Osteocyte (in vitro differentiated cells): ENCODE measurements around the gene PXMP4. TPM values are rescaled to one million over a fixed set of nuclear protein-coding genes. Genes with fewer than 3 reads are reported as not detected.

Source experiments
- DNase-seq: peaks from one replicate; pipeline ENCODE4 v3.0.0; 2021; ENCODE audit warnings: mixed read lengths; ENCODE audit not compliant: unreplicated experiment; ENCODE audit errors: extremely low spot score
- H3K27ac Mint-ChIP-seq: one replicate; pipeline ENCODE4 v1.8.0; 2021; ENCODE audit warnings: mild to moderate bottlenecking, mixed read lengths; ENCODE audit not compliant: unreplicated experiment
- H3K27me3 Mint-ChIP-seq: one replicate; pipeline ENCODE4 v1.8.0; 2021; ENCODE audit warnings: mixed read lengths; ENCODE audit not compliant: unreplicated experiment
- H3K36me3 Mint-ChIP-seq: one replicate; pipeline ENCODE4 v1.8.0; 2021; ENCODE audit warnings: mixed read lengths; ENCODE audit not compliant: unreplicated experiment
- H3K4me1 Mint-ChIP-seq: one replicate; pipeline ENCODE4 v1.8.0; 2021; ENCODE audit warnings: mixed read lengths; ENCODE audit not compliant: unreplicated experiment
- H3K4me3 Mint-ChIP-seq: one replicate; pipeline ENCODE4 v1.8.0; 2021; ENCODE audit warnings: mild to moderate bottlenecking, moderate library complexity, mixed read lengths; ENCODE audit not compliant: unreplicated experiment
- H3K9me3 Mint-ChIP-seq: one replicate; pipeline ENCODE4 v1.8.0; 2021; ENCODE audit warnings: mixed read lengths; ENCODE audit not compliant: unreplicated experiment
- total RNA-seq: library from RNA; stranded (reverse); gene quantifications from 2 replicates; pipeline ENCODE4 v1.2.1, GENCODE V29; 2021
- TF ChIP-seq, protein P1 (sequence below): fragments of 200-600 bp; sonication (generic); IDR thresholded peaks from 2 replicates; pipeline ENCODE4 v1.5.0; 2021; ENCODE audit warnings: antibody characterized with exemption, mild to moderate bottlenecking, moderate library complexity

The PXMP4 gene
- total RNA-seq, 1 donor from 2014 or later: 3.4 TPM

DNA sequence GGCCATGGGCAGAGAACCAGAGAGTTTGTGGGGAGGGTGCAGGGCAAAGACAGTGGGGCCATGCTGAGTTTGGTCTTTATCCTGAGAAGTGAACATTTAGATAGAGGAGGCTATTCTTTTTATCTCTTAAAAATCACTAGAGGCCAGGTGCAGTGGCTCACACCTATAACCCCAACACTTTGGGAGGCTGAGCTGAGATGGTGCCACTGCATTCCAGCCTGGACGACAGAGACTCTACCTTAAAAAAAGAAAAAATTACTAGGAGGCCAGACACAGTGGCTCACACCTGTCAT, 8.7 kb downstream of the PXMP4 start:
- Mint-ChIP-seq H3K36me3 (no peaks in the 10 kb centered on the region), H3K4me3 (no peak overlapping the region), H3K4me1 (no peaks in the 10 kb centered on the region), H3K27ac (no peak overlapping the region), H3K27me3 (no peaks in the 10 kb centered on the region), H3K9me3 (no peaks in the 10 kb centered on the region)
- no peak for DNase-seq
- TF ChIP-seq, protein P1, sequence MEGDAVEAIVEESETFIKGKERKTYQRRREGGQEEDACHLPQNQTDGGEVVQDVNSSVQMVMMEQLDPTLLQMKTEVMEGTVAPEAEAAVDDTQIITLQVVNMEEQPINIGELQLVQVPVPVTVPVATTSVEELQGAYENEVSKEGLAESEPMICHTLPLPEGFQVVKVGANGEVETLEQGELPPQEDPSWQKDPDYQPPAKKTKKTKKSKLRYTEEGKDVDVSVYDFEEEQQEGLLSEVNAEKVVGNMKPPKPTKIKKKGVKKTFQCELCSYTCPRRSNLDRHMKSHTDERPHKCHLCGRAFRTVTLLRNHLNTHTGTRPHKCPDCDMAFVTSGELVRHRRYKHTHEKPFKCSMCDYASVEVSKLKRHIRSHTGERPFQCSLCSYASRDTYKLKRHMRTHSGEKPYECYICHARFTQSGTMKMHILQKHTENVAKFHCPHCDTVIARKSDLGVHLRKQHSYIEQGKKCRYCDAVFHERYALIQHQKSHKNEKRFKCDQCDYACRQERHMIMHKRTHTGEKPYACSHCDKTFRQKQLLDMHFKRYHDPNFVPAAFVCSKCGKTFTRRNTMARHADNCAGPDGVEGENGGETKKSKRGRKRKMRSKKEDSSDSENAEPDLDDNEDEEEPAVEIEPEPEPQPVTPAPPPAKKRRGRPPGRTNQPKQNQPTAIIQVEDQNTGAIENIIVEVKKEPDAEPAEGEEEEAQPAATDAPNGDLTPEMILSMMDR: no peak

- Mint-ChIP-seq H3K36me3 (no peaks in the 10 kb centered on the region), H3K27ac (no peak overlapping the region), H3K4me1 (no peaks in the 10 kb centered on the region), H3K27me3 (no peaks in the 10 kb centered on the region), H3K4me3 (no peak overlapping the region), H3K9me3 (no peaks in the 10 kb centered on the region)
- DNase-seq: no peak
- TF ChIP-seq, protein P1: no peak
Observed at GRCh38 chr20:33710681-33711445, 9.2 kb downstream of the PXMP4 start.

DNA sequence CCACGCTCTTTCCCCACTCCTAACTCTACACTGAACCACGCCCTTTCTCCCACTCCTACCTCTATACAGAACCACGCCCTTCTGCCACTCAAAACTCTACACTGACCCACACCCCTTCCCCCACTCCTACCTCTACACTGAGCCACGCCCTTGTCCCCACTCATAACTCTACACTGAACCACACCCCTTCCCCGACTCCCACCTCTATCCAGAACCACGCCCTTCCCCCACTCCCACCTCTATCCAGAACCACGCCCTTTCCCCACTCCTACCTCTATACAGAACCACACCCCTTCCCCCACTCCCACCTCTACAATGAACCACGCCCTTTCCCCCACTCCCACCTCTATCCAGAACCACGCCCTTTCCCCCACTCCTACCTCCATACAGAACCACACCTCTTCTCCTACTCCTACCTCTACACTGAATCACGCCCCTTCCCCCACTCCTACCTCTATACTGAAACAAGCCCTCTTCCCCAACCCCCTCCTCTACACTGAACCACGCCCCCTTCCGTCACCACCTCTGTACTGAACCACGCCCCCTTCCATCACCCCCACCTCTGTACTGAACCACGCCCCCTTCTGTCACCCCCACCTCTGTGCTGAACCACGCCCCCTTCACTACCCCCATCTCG, 10.1 kb downstream of the PXMP4 start:
- Mint-ChIP-seq H3K9me3 (no peaks in the 10 kb centered on the region), H3K4me1 (no peaks in the 10 kb centered on the region), H3K4me3 (no peak overlapping the region), H3K27ac (no peak overlapping the region), H3K36me3 (no peaks in the 10 kb centered on the region), H3K27me3 (no peaks in the 10 kb centered on the region)
- TF ChIP-seq, protein P1: no peak
- no peak for DNase-seq

- H3K36me3 Mint-ChIP-seq: no peaks in the 10 kb centered on the region
- TF ChIP-seq, protein P1: no peak
- H3K27ac Mint-ChIP-seq: no peak overlapping the region
- H3K9me3 Mint-ChIP-seq: no peaks in the 10 kb centered on the region
- no peak for DNase-seq
- no peaks in the 10 kb centered on the region for H3K4me1 Mint-ChIP-seq
- H3K27me3 Mint-ChIP-seq: no peaks in the 10 kb centered on the region
- H3K4me3 Mint-ChIP-seq: no peak overlapping the region
Observed at GRCh38 chr20:33709398-33709797, 10.7 kb downstream of the PXMP4 start.

GRCh38 chr20:33707668-33708067, 12.4 kb downstream of the PXMP4 start:
- Mint-ChIP-seq H3K4me1 (no peaks in the 10 kb centered on the region), H3K4me3 (no peak overlapping the region), H3K27me3 (no peaks in the 10 kb centered on the region), H3K9me3 (no peaks in the 10 kb centered on the region), H3K36me3 (no peaks in the 10 kb centered on the region), H3K27ac (no peak overlapping the region)
- no peak for DNase-seq
- TF ChIP-seq, protein P1: no peak
